HCT116 (cell line): Measurements from ENCODE around the gene RNASEH2A.

Experiments
- ATF3 ChIP-seq: IDR thresholded peaks from 2 replicates; pipeline ENCODE4 v1.6.1; 2012
- CEBPB ChIP-seq: IDR thresholded peaks from 2 replicates; pipeline ENCODE4 v1.6.1; 2012; ENCODE audit warnings: low read depth
- EZH2 ChIP-seq: fragments of 200-600 bp; sonication (generic); IDR thresholded peaks from 2 replicates; pipeline ENCODE4 v1.6.1; 2017; ENCODE audit warnings: antibody characterized with exemption, mixed run types
- EZH2phosphoT487 ChIP-seq: fragments of 200-600 bp; IDR thresholded peaks from 2 replicates; pipeline ENCODE4 v1.6.1; 2018; ENCODE audit warnings: antibody characterized with exemption, borderline replicate concordance
- FOSL1 ChIP-seq: IDR thresholded peaks from 2 replicates; pipeline ENCODE4 v1.6.1; 2012; ENCODE audit warnings: low read depth
- POLR2A ChIP-seq: IDR thresholded peaks from 2 replicates; pipeline ENCODE4 v1.7.0; 2011; ENCODE audit warnings: borderline replicate concordance; ENCODE audit not compliant: insufficient read depth, insufficient read length; ENCODE audit errors: extremely low read depth
- POLR2AphosphoS5 ChIP-seq: IDR thresholded peaks from 2 replicates; pipeline ENCODE4 v1.6.1; 2011; ENCODE audit warnings: mild to moderate bottlenecking, low read depth, low read length, moderate library complexity
- RAD21 ChIP-seq: IDR thresholded peaks from 2 replicates; pipeline ENCODE4 v1.6.1; 2012; ENCODE audit warnings: low read depth, mild to moderate bottlenecking
- SIN3A ChIP-seq: IDR thresholded peaks from 2 replicates; pipeline ENCODE4 v1.6.1; 2012; ENCODE audit warnings: low read depth
- YY1 ChIP-seq: IDR thresholded peaks from 2 replicates; pipeline ENCODE4 v1.6.1; 2011; ENCODE audit warnings: low read length, low read depth, moderate library complexity, mild to moderate bottlenecking; ENCODE audit not compliant: insufficient replicate concordance; ENCODE audit errors: extremely low read depth
- TF ChIP-seq, protein P1 (sequence below), 3 experiments: fragments of 200-600 bp in 1 of 3; sonication (generic) in 1 of 3; IDR thresholded peaks in 2 of 3; conservative IDR thresholded peaks in 1 of 3; 2 replicates each; pipeline ENCODE4 v1.5.1; 2012 to 2017; ENCODE audit warnings: low read depth in 2 of 3, low read length in 2 of 3, antibody characterized with exemption in 1 of 3, borderline replicate concordance in 1 of 3, control low read depth in 1 of 3, mild to moderate bottlenecking in 1 of 3, mixed read lengths in 1 of 3, mixed run types in 1 of 3, moderate library complexity in 1 of 3; ENCODE audit not compliant: insufficient read depth in 1 of 3
- TF ChIP-seq, protein P2 (sequence below): IDR thresholded peaks from 2 replicates; pipeline ENCODE4 v1.6.1; 2012; ENCODE audit warnings: low read depth
- TF ChIP-seq, protein P3 (sequence below): IDR thresholded peaks from 2 replicates; pipeline ENCODE4 v1.6.1; 2012

DNA sequence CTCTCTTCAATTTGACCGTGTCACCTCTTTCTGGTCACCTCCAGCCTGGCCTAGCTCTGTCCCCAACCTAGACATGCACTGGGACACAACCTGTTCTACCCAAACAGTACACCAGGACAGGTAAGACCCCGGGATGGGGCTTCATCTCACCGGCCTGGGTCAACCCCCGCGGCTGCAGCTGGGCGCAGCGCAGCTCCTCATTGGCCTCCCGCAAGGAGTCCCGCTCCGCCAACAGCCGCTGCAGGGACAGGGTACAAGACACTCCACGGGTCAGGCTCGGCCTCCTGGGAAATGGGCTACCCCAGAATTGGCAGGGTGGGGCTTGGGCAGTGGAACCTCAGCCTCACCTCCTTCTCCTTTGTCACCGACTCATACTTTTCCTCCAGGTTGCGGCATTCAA is 38.7 kb upstream of the RNASEH2A start:
- TF ChIP-seq, protein P1, sequence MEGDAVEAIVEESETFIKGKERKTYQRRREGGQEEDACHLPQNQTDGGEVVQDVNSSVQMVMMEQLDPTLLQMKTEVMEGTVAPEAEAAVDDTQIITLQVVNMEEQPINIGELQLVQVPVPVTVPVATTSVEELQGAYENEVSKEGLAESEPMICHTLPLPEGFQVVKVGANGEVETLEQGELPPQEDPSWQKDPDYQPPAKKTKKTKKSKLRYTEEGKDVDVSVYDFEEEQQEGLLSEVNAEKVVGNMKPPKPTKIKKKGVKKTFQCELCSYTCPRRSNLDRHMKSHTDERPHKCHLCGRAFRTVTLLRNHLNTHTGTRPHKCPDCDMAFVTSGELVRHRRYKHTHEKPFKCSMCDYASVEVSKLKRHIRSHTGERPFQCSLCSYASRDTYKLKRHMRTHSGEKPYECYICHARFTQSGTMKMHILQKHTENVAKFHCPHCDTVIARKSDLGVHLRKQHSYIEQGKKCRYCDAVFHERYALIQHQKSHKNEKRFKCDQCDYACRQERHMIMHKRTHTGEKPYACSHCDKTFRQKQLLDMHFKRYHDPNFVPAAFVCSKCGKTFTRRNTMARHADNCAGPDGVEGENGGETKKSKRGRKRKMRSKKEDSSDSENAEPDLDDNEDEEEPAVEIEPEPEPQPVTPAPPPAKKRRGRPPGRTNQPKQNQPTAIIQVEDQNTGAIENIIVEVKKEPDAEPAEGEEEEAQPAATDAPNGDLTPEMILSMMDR (IDR thresholded peaks at IDR 0.05 in 2 of 3, conservative IDR thresholded peaks at IDR 0.05 in 1 of 3; ENCODE audit: borderline replicate concordance in 1 of 3, insufficient read depth in 1 of 3, low read depth in 2 of 3, low read length in 2 of 3), result no peak
- TF ChIP-seq POLR2A, result no peak
- TF ChIP-seq RAD21, result no peak
- no peak for TF ChIP-seq EZH2phosphoT487
- no peak for TF ChIP-seq SIN3A
- no peak for TF ChIP-seq EZH2
- no peak for TF ChIP-seq POLR2AphosphoS5
- no peak for TF ChIP-seq YY1
- TF ChIP-seq ATF3, result no peak
- TF ChIP-seq CEBPB, result no peak
- TF ChIP-seq, protein P2, sequence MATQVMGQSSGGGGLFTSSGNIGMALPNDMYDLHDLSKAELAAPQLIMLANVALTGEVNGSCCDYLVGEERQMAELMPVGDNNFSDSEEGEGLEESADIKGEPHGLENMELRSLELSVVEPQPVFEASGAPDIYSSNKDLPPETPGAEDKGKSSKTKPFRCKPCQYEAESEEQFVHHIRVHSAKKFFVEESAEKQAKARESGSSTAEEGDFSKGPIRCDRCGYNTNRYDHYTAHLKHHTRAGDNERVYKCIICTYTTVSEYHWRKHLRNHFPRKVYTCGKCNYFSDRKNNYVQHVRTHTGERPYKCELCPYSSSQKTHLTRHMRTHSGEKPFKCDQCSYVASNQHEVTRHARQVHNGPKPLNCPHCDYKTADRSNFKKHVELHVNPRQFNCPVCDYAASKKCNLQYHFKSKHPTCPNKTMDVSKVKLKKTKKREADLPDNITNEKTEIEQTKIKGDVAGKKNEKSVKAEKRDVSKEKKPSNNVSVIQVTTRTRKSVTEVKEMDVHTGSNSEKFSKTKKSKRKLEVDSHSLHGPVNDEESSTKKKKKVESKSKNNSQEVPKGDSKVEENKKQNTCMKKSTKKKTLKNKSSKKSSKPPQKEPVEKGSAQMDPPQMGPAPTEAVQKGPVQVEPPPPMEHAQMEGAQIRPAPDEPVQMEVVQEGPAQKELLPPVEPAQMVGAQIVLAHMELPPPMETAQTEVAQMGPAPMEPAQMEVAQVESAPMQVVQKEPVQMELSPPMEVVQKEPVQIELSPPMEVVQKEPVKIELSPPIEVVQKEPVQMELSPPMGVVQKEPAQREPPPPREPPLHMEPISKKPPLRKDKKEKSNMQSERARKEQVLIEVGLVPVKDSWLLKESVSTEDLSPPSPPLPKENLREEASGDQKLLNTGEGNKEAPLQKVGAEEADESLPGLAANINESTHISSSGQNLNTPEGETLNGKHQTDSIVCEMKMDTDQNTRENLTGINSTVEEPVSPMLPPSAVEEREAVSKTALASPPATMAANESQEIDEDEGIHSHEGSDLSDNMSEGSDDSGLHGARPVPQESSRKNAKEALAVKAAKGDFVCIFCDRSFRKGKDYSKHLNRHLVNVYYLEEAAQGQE, result no peak
- no peak for TF ChIP-seq FOSL1
- TF ChIP-seq, protein P3, sequence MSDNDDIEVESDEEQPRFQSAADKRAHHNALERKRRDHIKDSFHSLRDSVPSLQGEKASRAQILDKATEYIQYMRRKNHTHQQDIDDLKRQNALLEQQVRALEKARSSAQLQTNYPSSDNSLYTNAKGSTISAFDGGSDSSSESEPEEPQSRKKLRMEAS, result no peak
